Astrocyte of the cerebellum (primary cell): ENCODE measurements around the gene ZSWIM3.

Source experiments
- DNase-seq: peaks from one replicate; pipeline ENCODE4 v3.0.0-alpha.2; 2011; ENCODE audit warnings: low read depth
- H3K4me3 ChIP-seq: 2 replicates; pipeline ENCODE4 v1.5.1; 2011; ENCODE audit warnings: mild to moderate bottlenecking, low read depth, low read length, moderate library complexity
- CTCF ChIP-seq: IDR thresholded peaks from 2 replicates; pipeline ENCODE4 v1.5.1; 2012; ENCODE audit warnings: low read length, low read depth, moderate library complexity, mild to moderate bottlenecking; ENCODE audit errors: missing control alignments
- in situ Hi-C: cut with HindIII; loops from 2 replicates; pipeline ENCODE4 v1.10.0; 2017; ENCODE audit warnings: low sequenced_read_pairs

Gene ZSWIM3

GRCh38 chr20:45840700-45841198 is 16.7 kb upstream of the ZSWIM3 start:
- in situ Hi-C loops, result no loop called here
- TF ChIP-seq CTCF, result no peak
- H3K4me3 ChIP-seq, result no peak overlapping the region
- no peak for DNase-seq

GRCh38 chr20:45841407-45842129 is 15.8 kb upstream of the ZSWIM3 start:
- no peak for DNase-seq
- TF ChIP-seq CTCF, result no peak
- in situ Hi-C loops, result no loop called here
- no peak overlapping the region for H3K4me3 ChIP-seq

- in situ Hi-C loops, result no loop called here
- H3K4me3 ChIP-seq, result no peak overlapping the region
- no peak for TF ChIP-seq CTCF
- DNase-seq, result no peak
Observed at GRCh38 chr20:45842169-45842812, 15.1 kb upstream of the ZSWIM3 start.

GRCh38 chr20:45843506-45843905 is 13.9 kb upstream of the ZSWIM3 start:
- no peak for DNase-seq
- H3K4me3 ChIP-seq, result no peak overlapping the region
- no peak for TF ChIP-seq CTCF
- in situ Hi-C loops, result no loop called here

- in situ Hi-C loops, result no loop called here
- DNase-seq, result no peak
- no peak overlapping the region for H3K4me3 ChIP-seq
- no peak for TF ChIP-seq CTCF
Observed at GRCh38 chr20:45845452-45845851, 12.0 kb upstream of the ZSWIM3 start.

GRCh38 chr20:45848421-45848820 is 9.0 kb upstream of the ZSWIM3 start:
- H3K4me3 ChIP-seq, result no peak overlapping the region
- no peak for TF ChIP-seq CTCF
- no peak for DNase-seq
- in situ Hi-C loops, result no loop called here
